ENCODE data around the gene TST.

Gene TST

GRCh38 chr22:37032134-37032534, 12.9 kb upstream of the TST start:
- DNase-seq (ENCODE audit: low spot score), result no peak

DNA sequence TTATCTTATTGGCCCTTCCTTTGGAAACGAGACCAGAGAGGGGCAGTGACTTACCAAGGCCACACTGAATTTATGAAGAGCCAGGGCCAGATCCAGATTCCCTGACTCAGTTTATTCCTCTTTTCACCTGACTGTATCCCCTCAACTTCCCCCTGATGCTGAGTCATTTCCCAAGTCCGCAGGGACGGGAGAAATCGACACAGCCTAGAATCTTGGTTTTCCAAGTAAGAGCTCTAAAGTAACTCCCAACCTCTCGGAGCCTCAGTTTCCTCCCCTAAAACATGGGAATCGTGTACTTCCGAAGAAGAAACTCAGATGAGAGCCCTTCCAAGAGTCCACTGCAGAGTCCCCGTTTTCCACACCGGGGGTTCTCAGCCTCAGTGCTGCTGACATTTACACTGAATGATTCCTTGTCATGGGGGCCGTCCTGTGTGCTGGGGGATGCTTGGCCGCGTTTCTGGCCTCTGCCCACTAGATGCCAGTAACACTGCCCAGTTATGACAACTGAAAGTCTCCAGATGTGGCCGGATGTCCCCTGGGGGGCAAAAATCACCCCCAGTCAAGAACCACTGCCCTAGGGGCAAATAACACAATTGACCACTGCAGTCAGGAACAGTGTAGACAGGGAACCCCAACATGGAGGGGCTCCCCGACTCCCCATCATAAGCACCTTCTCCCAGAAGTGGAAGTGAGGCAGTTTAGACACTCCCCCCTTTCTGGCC, 11.5 kb upstream of the TST start:
- no peak for DNase-seq (ENCODE audit: low spot score)

- no peak for DNase-seq (ENCODE audit: low spot score)
These were observed 9.7 kb upstream of the TST start for GRCh38 chr22:37028692-37029674.

- DNase-seq (ENCODE audit: low spot score), result no peak
These were observed 8.3 kb upstream of the TST start for GRCh38 chr22:37027556-37027955.

- no peak for DNase-seq (ENCODE audit: low spot score)
These were observed 7.1 kb upstream of the TST start for GRCh38 chr22:37026325-37026724.

DNA sequence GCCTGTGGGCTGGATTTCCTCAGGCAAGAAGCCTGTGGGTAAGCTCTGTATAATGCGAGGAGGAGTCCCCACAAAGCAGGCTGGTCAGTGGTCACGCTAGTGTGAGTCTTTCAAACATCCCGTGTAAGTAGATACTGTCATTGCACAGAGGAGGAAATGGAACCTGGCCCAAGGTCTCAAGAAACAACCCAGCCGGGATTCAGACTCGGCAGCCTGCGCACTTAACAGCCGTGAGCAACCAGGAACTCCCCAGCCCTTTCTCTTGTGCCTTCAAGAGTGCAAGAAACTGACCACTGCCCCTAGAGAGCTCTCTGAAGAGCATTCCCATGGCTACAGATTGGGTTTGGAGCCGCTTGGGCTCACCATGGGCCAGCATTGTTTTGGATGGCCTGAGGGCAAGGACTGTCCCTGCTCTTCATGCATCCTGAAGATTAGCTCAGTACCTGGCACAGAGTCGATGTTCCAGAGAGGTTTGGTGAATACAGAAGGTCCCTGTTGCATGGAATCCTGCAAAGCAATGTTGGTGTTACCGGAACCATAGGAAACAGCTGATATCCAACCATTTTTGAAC, 6.3 kb upstream of the TST start:
- DNase-seq (ENCODE audit: low spot score), result no peak

GRCh38 chr22:37024339-37025157, 5.3 kb upstream of the TST start:
- no peak for DNase-seq (ENCODE audit: low spot score)

DNA sequence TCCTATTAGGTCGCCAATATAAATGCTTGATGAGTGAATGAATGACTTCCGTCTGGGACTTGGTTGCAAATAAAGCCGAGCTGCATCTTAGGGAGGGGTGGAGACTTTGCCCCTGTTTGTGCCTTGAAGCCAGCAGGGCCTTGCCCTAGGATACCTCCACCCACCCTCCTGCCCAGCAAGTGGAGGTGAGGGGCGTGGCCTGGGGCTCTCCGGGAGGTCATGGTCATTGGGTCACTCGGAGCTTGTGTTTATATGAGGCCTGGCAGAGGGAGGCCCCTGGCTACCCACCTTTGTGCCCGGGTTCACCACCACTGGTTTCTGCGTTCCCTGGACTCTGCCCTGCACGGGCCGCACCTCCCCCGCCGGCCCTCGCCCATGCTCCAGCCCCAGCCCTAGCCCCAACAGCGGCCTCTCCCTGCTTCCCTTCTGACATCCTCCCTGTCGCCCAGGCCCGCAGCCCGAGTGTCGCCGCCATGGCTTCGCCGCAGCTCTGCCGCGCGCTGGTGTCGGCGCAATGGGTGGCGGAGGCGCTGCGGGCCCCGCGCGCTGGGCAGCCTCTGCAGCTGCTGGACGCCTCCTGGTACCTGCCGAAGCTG, 4.6 kb upstream of the TST start:
- no peak for DNase-seq (ENCODE audit: low spot score)

GRCh38 chr22:37022483-37023337, 3.5 kb upstream of the TST start:
- DNase-seq (ENCODE audit: low spot score), result no peak

- no peak for DNase-seq (ENCODE audit: low spot score)
These were observed 2.6 kb upstream of the TST start for GRCh38 chr22:37021710-37022482.

- DNase-seq (ENCODE audit: low spot score), result no peak
These were observed 1.8 kb upstream of the TST start for GRCh38 chr22:37021041-37021440.

- DNase-seq (ENCODE audit: low spot score), result no peak
These were observed 889 bp upstream of the TST start for GRCh38 chr22:37020192-37020479.

- DNase-seq (ENCODE audit: low spot score), result no peak
These were observed 385 bp downstream of the TST start for GRCh38 chr22:37018815-37019308.

GRCh38 chr22:37018086-37018814, 997 bp downstream of the TST start:
- DNase-seq (ENCODE audit: low spot score), result no peak

DNA sequence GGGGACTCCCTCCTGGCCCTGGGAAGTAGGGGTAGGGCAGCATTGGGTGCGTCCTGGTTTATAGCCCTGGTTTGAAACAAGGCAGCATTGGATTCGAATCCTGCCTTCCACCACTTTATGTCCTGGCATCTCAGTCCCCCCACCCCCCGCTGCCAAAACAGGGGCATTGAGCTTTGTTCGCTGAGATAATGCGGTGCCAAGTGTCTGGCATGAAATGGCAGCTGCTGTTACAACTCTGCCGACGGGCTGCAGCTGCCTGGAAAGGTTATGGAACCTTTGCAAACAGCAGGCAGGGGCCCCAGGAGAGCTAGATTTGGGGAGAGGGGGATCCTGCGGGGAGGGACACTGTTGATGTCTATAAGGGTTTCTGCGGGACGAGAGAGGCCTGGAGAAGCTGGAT, 1.9 kb downstream of the TST start:
- no peak for DNase-seq (ENCODE audit: low spot score)

DNA sequence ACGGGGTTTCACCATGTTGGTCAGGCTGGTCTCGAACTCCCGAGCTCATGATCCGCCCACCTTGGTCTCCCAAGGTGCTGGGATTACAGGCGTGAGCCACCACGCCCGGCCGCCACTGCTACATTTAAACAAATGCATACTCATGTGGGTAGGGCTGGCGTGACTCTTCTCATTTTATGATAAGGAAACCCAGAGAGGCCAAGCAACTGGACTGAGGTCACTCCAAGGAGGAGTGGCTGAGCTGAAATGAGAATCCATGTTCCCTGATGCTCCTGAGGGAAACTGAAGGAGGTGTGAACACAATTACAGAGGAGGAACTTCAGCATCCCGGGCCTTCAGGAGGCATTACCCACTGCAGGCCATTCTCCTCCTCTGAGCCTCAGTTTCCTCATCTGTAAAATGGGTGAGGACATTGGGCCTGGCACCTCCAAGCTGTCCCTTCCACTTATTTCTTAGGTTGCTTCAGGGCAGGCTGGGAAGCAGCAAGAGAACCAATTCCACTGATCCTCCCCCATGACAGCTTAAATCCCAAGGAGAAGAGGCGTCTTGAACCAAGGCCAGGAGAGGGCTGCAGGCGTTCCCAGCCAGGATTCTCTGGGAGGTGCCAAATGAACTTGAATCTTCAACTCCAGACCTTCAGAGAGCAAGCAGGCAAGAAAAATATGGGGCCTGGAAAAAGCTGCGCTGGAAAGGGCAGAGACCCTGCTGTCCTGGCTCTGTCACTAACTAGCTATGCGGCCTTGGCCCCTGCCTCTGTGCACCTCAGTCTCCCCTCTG, 2.9 kb downstream of the TST start:
- DNase-seq (ENCODE audit: low spot score), result no peak

GRCh38 chr22:37015587-37015878, 3.7 kb downstream of the TST start:
- DNase-seq (ENCODE audit: low spot score), result no peak

- DNase-seq (ENCODE audit: low spot score), result no peak
These were observed 4.2 kb downstream of the TST start for GRCh38 chr22:37014835-37015586.
